Esophagus squamous epithelium (tissue), 5 donors: ENCODE data around the gene CIRBP. TPM values are rescaled to one million over a fixed set of nuclear protein-coding genes. Genes with fewer than 3 reads are reported as not detected.
A peak's percentile ranks its signal among the peaks of the same experiment; 100 is the strongest.

Source experiments
- DNase-seq: peaks from one replicate; lab custom pipeline; 2025; lab: John Stamatoyannopoulos, UW
- H3K27ac ChIP-seq, 4 donors: fragments of 200-600 bp; sonication (generic); one replicate each; pipeline ENCODE4 v1.5.1; 2016 to 2019; ENCODE audit warnings: mild to moderate bottlenecking in 1 of 4
- H3K27me3 ChIP-seq, 4 donors: fragments of 200-600 bp; sonication (generic); 1 replicate in 3 of 4; 2 replicates in 1 of 4; pipeline versions ENCODE4 v1.5.1 to v1.6.0; 2017 to 2021; ENCODE audit warnings: antibody characterized with exemption in 1 of 4
- H3K36me3 ChIP-seq, 3 donors: fragments of 200-600 bp; sonication (generic); one replicate each; pipeline ENCODE4 v1.5.1; 2016 to 2019
- H3K4me1 ChIP-seq, 3 donors: fragments of 200-600 bp; sonication (generic); one replicate each; pipeline ENCODE4 v1.5.1; 2017 to 2019
- H3K4me3 ChIP-seq, 4 donors: fragments of 200-600 bp; sonication (generic); 1 replicate in 3 of 4; 2 replicates in 1 of 4; pipeline ENCODE4 v1.5.1; 2016 to 2019; ENCODE audit warnings: mild to moderate bottlenecking in 2 of 4, moderate library complexity in 1 of 4
- H3K9me3 ChIP-seq, 3 donors: fragments of 200-600 bp; sonication (generic); one replicate each; pipeline ENCODE4 v1.5.1; 2016 to 2019
- POLR2A ChIP-seq, 4 donors: fragments of 450-650 bp; IDR thresholded peaks; one replicate each; pipeline ENCODE4 v1.6.1; 2017; ENCODE audit warnings: antibody characterized with exemption in 4 of 4, mild to moderate bottlenecking in 4 of 4, moderate library complexity in 3 of 4
- WGBS, 2 donors: methylation state at CpG; one replicate each; pipeline ENCODE4 v1.1.5; 2018; 5-methylcytosine and 5-hydroxymethylcytosine counted together
- intact Hi-C: fragments of 100-400 bp; cut with DNase I; formaldehyde crosslinking; loops from one replicate; pipeline ENCODE4 v1.15.0; 2022
- total RNA-seq, 4 donors: library from RNA; depleted of rRNA; stranded (reverse); fragments of >200 nt; gene quantifications; one replicate each; pipeline ENCODE4 v1.1.0, GENCODE V29; 2016
- TF ChIP-seq, protein P1 (sequence below), 6 experiments: fragments of 450-650 bp in 4 of 6; fragments of 200-600 bp in 2 of 6; sonication (generic) in 2 of 6; IDR thresholded peaks; one replicate each; pipeline ENCODE4 v1.5.1; 2016 to 2019; ENCODE audit warnings: antibody characterized with exemption in 6 of 6, mild to moderate bottlenecking in 4 of 6, moderate library complexity in 4 of 6
- donor health status: DM: yes; HTN: yes; CAD: no.

CIRBP gene
- total RNA-seq, 4 donors from 2014 or later: 116 to 415 (median 238) TPM

GRCh38 chr19:1234051-1234954 is 34.8 kb upstream of the CIRBP start:
- DNase-seq: no peak
- H3K4me1 ChIP-seq: peaks cover 31 to 79% (median 47%) of the 10 kb centered on the region in 3 donors
- peaks cover 0 to 13% (median 0%) of the 10 kb centered on the region in 4 donors for H3K27me3 ChIP-seq
- no peaks in the 10 kb centered on the region for H3K9me3 ChIP-seq
- intact Hi-C loops: no loop called here
- TF ChIP-seq, protein P1, sequence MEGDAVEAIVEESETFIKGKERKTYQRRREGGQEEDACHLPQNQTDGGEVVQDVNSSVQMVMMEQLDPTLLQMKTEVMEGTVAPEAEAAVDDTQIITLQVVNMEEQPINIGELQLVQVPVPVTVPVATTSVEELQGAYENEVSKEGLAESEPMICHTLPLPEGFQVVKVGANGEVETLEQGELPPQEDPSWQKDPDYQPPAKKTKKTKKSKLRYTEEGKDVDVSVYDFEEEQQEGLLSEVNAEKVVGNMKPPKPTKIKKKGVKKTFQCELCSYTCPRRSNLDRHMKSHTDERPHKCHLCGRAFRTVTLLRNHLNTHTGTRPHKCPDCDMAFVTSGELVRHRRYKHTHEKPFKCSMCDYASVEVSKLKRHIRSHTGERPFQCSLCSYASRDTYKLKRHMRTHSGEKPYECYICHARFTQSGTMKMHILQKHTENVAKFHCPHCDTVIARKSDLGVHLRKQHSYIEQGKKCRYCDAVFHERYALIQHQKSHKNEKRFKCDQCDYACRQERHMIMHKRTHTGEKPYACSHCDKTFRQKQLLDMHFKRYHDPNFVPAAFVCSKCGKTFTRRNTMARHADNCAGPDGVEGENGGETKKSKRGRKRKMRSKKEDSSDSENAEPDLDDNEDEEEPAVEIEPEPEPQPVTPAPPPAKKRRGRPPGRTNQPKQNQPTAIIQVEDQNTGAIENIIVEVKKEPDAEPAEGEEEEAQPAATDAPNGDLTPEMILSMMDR (IDR thresholded peaks at IDR 0.05): no peak
- TF ChIP-seq POLR2A (IDR thresholded peaks at IDR 0.05): no peak
- no peak overlapping the region for H3K4me3 ChIP-seq
- 90 to 91% methylated on average over 4 to 9 of the region's 45 CpGs for WGBS, 2 donors
- no peaks in the 10 kb centered on the region for H3K36me3 ChIP-seq
- no peak overlapping the region for H3K27ac ChIP-seq

GRCh38 chr19:1234955-1235380 is 34.2 kb upstream of the CIRBP start:
- Histone ChIP-seq H3K4me3 (no peak overlapping the region), H3K27me3 (peaks cover 0 to 13% (median 0%) of the 10 kb centered on the region in 4 donors), H3K27ac (no peak overlapping the region), H3K4me1 (peaks cover 34 to 86% (median 47%) of the 10 kb centered on the region in 3 donors), H3K36me3 (no peaks in the 10 kb centered on the region), H3K9me3 (no peaks in the 10 kb centered on the region)
- TF ChIP-seq POLR2A (IDR thresholded peaks at IDR 0.05): no peak
- TF ChIP-seq, protein P1 (IDR thresholded peaks at IDR 0.05): no peak
- WGBS, 2 donors: 100% methylated on average over 3 of the region's 43 CpGs; no CpG with 5 or more reads in 1 of the 2 donors
- intact Hi-C loops: no loop called here
- DNase-seq: no peak

DNA sequence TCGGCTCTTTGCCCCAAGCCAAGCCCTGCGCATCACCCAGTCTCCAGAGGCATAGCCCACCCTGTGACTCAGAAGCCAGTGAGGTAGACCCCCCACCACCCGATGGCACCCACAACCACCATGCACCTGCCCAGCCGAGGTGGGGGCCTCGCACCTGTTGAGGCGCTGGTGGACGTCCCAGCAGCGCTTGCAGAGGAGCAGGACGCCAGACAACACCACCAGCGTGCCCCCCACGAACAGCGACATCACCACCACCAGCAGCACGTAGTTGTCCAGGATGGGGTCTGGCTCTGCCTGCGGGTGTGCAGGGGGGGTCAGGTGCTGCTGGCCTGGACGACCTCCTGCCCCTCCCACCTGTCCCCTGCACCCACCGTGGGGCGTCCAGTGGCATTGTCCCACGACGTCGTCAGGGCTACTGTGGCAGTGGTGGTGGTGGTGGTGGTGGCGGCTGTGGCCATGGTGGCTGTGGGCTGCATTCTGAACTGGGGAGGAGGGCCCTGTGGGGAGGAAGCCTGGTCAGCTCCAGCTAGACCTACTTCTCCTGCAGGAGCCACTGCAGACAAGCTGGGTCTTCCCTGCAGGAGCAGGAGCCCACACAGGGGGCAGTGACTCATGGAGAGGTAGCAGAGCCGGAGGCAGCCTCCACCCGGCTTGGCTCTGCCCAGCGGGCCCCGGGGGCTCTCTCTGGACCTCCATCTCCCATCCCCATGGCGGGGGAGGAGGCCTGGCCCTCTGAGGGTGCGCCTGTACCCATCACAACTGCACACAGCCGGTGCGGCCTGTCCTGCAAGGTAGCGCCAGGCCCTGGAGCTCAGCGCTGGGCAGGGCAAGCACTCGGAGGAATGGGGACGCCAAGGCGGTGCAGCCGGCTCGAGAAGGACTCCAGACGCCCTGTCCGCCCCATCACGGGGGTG is 33.2 kb upstream of the CIRBP start:
- peaks cover 39 to 92% (median 55%) of the 10 kb centered on the region in 3 donors for H3K4me1 ChIP-seq
- DNase-seq: no peak
- peaks cover 0 to 13% (median 0%) of the 10 kb centered on the region in 4 donors for H3K27me3 ChIP-seq
- no peaks in the 10 kb centered on the region for H3K9me3 ChIP-seq
- peak overlapping the region in 3 of 4 donors; percentile 61 to 75 (median 64) for H3K4me3 ChIP-seq
- intact Hi-C loops: no loop called here
- 78% methylated on average over 12 of the region's 39 CpGs; no CpG with 5 or more reads in 1 of the 2 donors for WGBS, 2 donors
- H3K27ac ChIP-seq: peak overlapping the region in 2 of 4 donors; percentile 9 to 69
- H3K36me3 ChIP-seq: no peaks in the 10 kb centered on the region
- TF ChIP-seq, protein P1 (IDR thresholded peaks at IDR 0.05): no peak
- no peak for TF ChIP-seq POLR2A (IDR thresholded peaks at IDR 0.05)

- peaks cover 0 to 13% (median 0%) of the 10 kb centered on the region in 4 donors for H3K27me3 ChIP-seq
- WGBS, 2 donors: 0% methylated on average over 4 of the region's 42 CpGs; no CpG with 5 or more reads in 1 of the 2 donors
- H3K27ac ChIP-seq: peak overlapping the region in 3 of 4 donors; percentile 52 to 69 (median 55)
- no peak for DNase-seq
- H3K4me1 ChIP-seq: peaks cover 44 to 92% (median 60%) of the 10 kb centered on the region in 3 donors
- H3K9me3 ChIP-seq: no peaks in the 10 kb centered on the region
- TF ChIP-seq, protein P1 (IDR thresholded peaks at IDR 0.05): no peak
- TF ChIP-seq POLR2A (IDR thresholded peaks at IDR 0.05): no peak
- no peaks in the 10 kb centered on the region for H3K36me3 ChIP-seq
- intact Hi-C loops: no loop called here
- H3K4me3 ChIP-seq: peak overlapping the region; percentile 52 to 75 (median 62)
Observed at GRCh38 chr19:1236576-1236975, 32.6 kb upstream of the CIRBP start.
